Endothelial cell of umbilical vein (primary cell): Measurements from ENCODE around the gene CDKL4. TPM values are rescaled to one million over a fixed set of nuclear protein-coding genes. Genes with fewer than 3 reads are reported as not detected.
"Not testable (repeated sequence)": the region's sequence is repeated elsewhere in the genome, so short reads cannot be mapped to it uniquely, and the experiment has no call there.

Experiments
- BruUV-seq: library from RNA; stranded (reverse); fragments of 400-500 nt; replicated peaks from 2 replicates; lab custom pipeline; 2021; lab: Mats Ljungman, UMichigan
- CTCF ChIA-PET: fragments of 300-600, 350-600 bp; sonication (Branson Sonifier 250); formaldehyde crosslinking; loops from one replicate; lab custom pipeline; 2021; ENCODE audit warnings: antibody characterized with exemption, inconsistent platforms; lab: Charles Lee
- POLR2A ChIA-PET: fragments of 300-600, 350-600 bp; sonication (Branson Sonifier 250); formaldehyde crosslinking; loops from one replicate; lab custom pipeline; 2021; ENCODE audit warnings: antibody characterized with exemption, inconsistent platforms; lab: Charles Lee
- DNase-seq: peaks from one replicate; pipeline ENCODE4 v3.0.0-alpha.2; 2011; ENCODE audit warnings: low read depth, low spot score
- FAIRE-seq: peaks from 2 replicates; lab custom pipeline; 2011; peaks lifted over from hg19 to GRCh38; lab: Jason Lieb, UNC
- H2AFZ ChIP-seq: 2 replicates; pipeline ENCODE4 v1.6.0; 2012; ENCODE audit warnings: low read depth, low read length, control low read depth, inconsistent platforms
- H3K27ac ChIP-seq: 2 replicates; pipeline ENCODE4 v1.5.1; 2011; ENCODE audit warnings: low read depth, mild to moderate bottlenecking, control low read depth, low read length, moderate library complexity; ENCODE audit not compliant: insufficient read depth
- H3K27me3 ChIP-seq, 2 experiments: 2 replicates each; pipeline versions ENCODE4 v1.6.0 to v1.6.1; 2011; ENCODE audit warnings: low read length in 2 of 2, mixed read lengths in 1 of 2; ENCODE audit not compliant: control insufficient read depth in 2 of 2, insufficient read depth in 2 of 2
- H3K36me3 ChIP-seq, 2 experiments: 2 replicates in 1 of 2; 3 replicates in 1 of 2; pipeline ENCODE4 v1.5.1; 2011; ENCODE audit warnings: low read length in 2 of 2, mild to moderate bottlenecking in 1 of 2, moderate library complexity in 1 of 2; ENCODE audit not compliant: control insufficient read depth in 2 of 2, insufficient read depth in 2 of 2; ENCODE audit errors: extremely low read depth in 1 of 2
- H3K4me1 ChIP-seq: 3 replicates; pipeline ENCODE4 v1.5.1; 2011; ENCODE audit warnings: mild to moderate bottlenecking, low read length; ENCODE audit not compliant: control insufficient read depth, insufficient read depth; ENCODE audit errors: extremely low read depth
- H3K4me2 ChIP-seq: 2 replicates; pipeline ENCODE4 v1.6.1; 2011; ENCODE audit warnings: low read length, control low read depth, mixed read lengths; ENCODE audit not compliant: insufficient read depth
- H3K4me3 ChIP-seq, 3 experiments: fragments of 200-600 bp in 1 of 3; sonication (generic), shearing (Covaris generic) in 1 of 3; replicated peaks in 1 of 3; 2 replicates each; pipeline ENCODE4 v1.5.1; 2011 to 2016; ENCODE audit warnings: control low read depth in 3 of 3, low read length in 3 of 3, mild to moderate bottlenecking in 2 of 3, inconsistent platforms in 1 of 3, low read depth in 1 of 3, moderate library complexity in 1 of 3; ENCODE audit not compliant: insufficient read depth in 1 of 3
- H3K79me2 ChIP-seq: 2 replicates; pipeline ENCODE4 v1.6.0; 2012; ENCODE audit warnings: low read length, inconsistent platforms; ENCODE audit not compliant: control insufficient read depth, insufficient read depth
- H3K9ac ChIP-seq: replicated peaks from 2 replicates; pipeline ENCODE3; 2011; ENCODE audit warnings: low read length, control low read depth; ENCODE audit not compliant: insufficient read depth; ENCODE audit errors: extremely low read depth
- H3K9me1 ChIP-seq: replicated peaks from 3 replicates; pipeline ENCODE4 v1.6.0; 2011; ENCODE audit warnings: mild to moderate bottlenecking, low read length; ENCODE audit not compliant: control insufficient read depth, insufficient read depth; ENCODE audit errors: extremely low read depth
- H3K9me3 ChIP-seq: replicated peaks from 2 replicates; pipeline ENCODE4 v1.5.1; 2012; ENCODE audit warnings: low read length, inconsistent platforms; ENCODE audit not compliant: control insufficient read depth, insufficient read depth
- H4K20me1 ChIP-seq: replicated peaks from 2 replicates; pipeline ENCODE3; 2011; ENCODE audit warnings: mild to moderate bottlenecking, low read length; ENCODE audit not compliant: control insufficient read depth, insufficient read depth; ENCODE audit errors: extremely low read depth
- CTCF ChIP-seq, 2 donors: IDR thresholded peaks; 1 replicate in 1 of 2; 2 replicates in 1 of 2; pipeline ENCODE4 v1.5.1; 2011; ENCODE audit warnings: low read length in 2 of 2, mild to moderate bottlenecking in 2 of 2, moderate library complexity in 2 of 2, control low read depth in 1 of 2, inconsistent platforms in 1 of 2, low read depth in 1 of 2; ENCODE audit not compliant: insufficient read depth in 1 of 2; ENCODE audit errors: extremely low read depth in 1 of 2
- EZH2 ChIP-seq: IDR thresholded peaks from 2 replicates; pipeline ENCODE4 v1.6.1; 2012; ENCODE audit warnings: borderline replicate concordance, low read depth, mild to moderate bottlenecking, moderate library complexity, low read length, inconsistent platforms; ENCODE audit not compliant: severe bottlenecking
- FOS ChIP-seq: IDR thresholded peaks from 2 replicates; pipeline ENCODE4 v1.6.1; 2011; ENCODE audit warnings: mild to moderate bottlenecking, low read length, moderate library complexity, borderline replicate concordance; ENCODE audit not compliant: insufficient read depth
- GATA2 ChIP-seq: IDR thresholded peaks from 2 replicates; pipeline ENCODE4 v1.7.0; 2011; ENCODE audit warnings: low read depth, mild to moderate bottlenecking, moderate library complexity, mixed read lengths, low read length; ENCODE audit not compliant: insufficient read length, insufficient read depth
- JUN ChIP-seq: IDR thresholded peaks from 2 replicates; pipeline ENCODE4 v1.6.1; 2011; ENCODE audit warnings: borderline replicate concordance, low read depth; ENCODE audit not compliant: insufficient read length, insufficient read depth
- MAX ChIP-seq: IDR thresholded peaks from 2 replicates; pipeline ENCODE4 v1.6.1; 2011; ENCODE audit not compliant: insufficient read depth, insufficient read length
- MYC ChIP-seq: IDR thresholded peaks from one replicate; pipeline ENCODE4 v1.6.1; 2011; ENCODE audit warnings: mild to moderate bottlenecking, low read depth, low read length
- POLR2A ChIP-seq: IDR thresholded peaks from 2 replicates; pipeline ENCODE4 v1.6.1; 2012; ENCODE audit warnings: low read depth, mild to moderate bottlenecking, control low read depth, low read length
- POLR2AphosphoS5 ChIP-seq: IDR thresholded peaks from 2 replicates; pipeline ENCODE4 v1.6.1; 2012; ENCODE audit warnings: low read depth, mild to moderate bottlenecking, control low read depth, low read length, moderate library complexity; ENCODE audit not compliant: insufficient read depth
- dilution Hi-C: fragments of 300-500 bp; cut with MboI; formaldehyde crosslinking; loops from one replicate; pipeline ENCODE4 v1.15.0; 2019; ENCODE audit warnings: low sequenced_read_pairs; ENCODE audit not compliant: extremely low pct_ligation_motif_present
- intact Hi-C: fragments of 100-400 bp; cut with micrococcal nuclease; formaldehyde crosslinking; loops from one replicate; pipeline ENCODE4 v1.10.0; 2022
- polyA plus RNA-seq, 4 experiments: library from polyadenylated mRNA; depleted of rRNA in 3 of 4; stranded (reverse) in 3 of 4; unstranded in 1 of 4; fragments of >200 nt; gene quantifications; 2 replicates each; pipeline versions ENCODE4 v1.2.1 to v1.2.3, GENCODE V29; 2011 to 2012; ENCODE audit warnings: missing spikeins in 1 of 4
- total RNA-seq: library from RNA; stranded (reverse); gene quantifications from 2 replicates; pipeline ENCODE4 v1.2.3, GENCODE V29; 2021

CDKL4 gene
- total and polyA plus RNA-seq, 2 donors (not counting 3 experiments of a cell fraction or from before 2014, with no cell fraction given) = 0.17 to 0.75 TPM

- DNase-seq (no peak), FAIRE-seq (no peak)
- no peaks in the 10 kb centered on the region for H4K20me1 ChIP-seq
- no peak overlapping the region for H3K4me2 ChIP-seq
- no peaks in the 10 kb centered on the region for H3K79me2 ChIP-seq
- H3K4me3 ChIP-seq = no peak overlapping the region
- H3K27ac ChIP-seq = no peak overlapping the region
- no peaks in the 10 kb centered on the region for H3K9me1 ChIP-seq
- dilution Hi-C loops = no loop called here
- no peak overlapping the region for H2AFZ ChIP-seq
- TF ChIP-seq CTCF (IDR thresholded peaks at IDR 0.05; ENCODE audit: extremely low read depth in 1 of 2, insufficient read depth in 1 of 2, low read depth in 1 of 2, low read length in 2 of 2) (no peak), POLR2AphosphoS5 (no peak), JUN (no peak), FOS (no peak), MYC (no peak), EZH2 (no peak), GATA2 (no peak), POLR2A (no peak), MAX (no peak)
- no TSS peak for BruUV-seq
- intact Hi-C loops = no loop called here
- ChIA-PET CTCF (interaction anchor here (1.3 to 1.5 kb wide), 2 partner anchors 8 to 21 kb away, joined by 3 read pairs; partner anchors contain the start of gene SOS1), POLR2A (no interaction called here)
- no peaks in the 10 kb centered on the region for H3K36me3 ChIP-seq
- peaks cover 0 to 3% of the 10 kb centered on the region in 2 experiments for H3K27me3 ChIP-seq
- H3K4me1 ChIP-seq = no peaks in the 10 kb centered on the region
- no peak overlapping the region for H3K9ac ChIP-seq
- no peaks in the 10 kb centered on the region for H3K9me3 ChIP-seq
These were observed 102.2 kb downstream of the CDKL4 start for GRCh38 chr2:39141334-39142271.

GRCh38 chr2:39140948-39141333 lies 102.8 kb downstream of the CDKL4 start:
- H3K4me1 ChIP-seq, H3K79me2 ChIP-seq, H3K27me3 ChIP-seq, BruUV-seq, H3K4me3 ChIP-seq, POLR2A ChIA-PET, DNase-seq, H3K9me1 ChIP-seq, intact Hi-C loops, H3K36me3 ChIP-seq, H3K27ac ChIP-seq, H4K20me1 ChIP-seq, FAIRE-seq, H2AFZ ChIP-seq, dilution Hi-C loops, H3K9ac ChIP-seq, H3K4me2 ChIP-seq, H3K9me3 ChIP-seq: not testable (repeated sequence)
- CTCF ChIA-PET = interaction anchor here (1.3 kb wide), 1 partner anchor 9 kb away, joined by 3 read pairs; no protein-coding TSS in a partner anchor
